Hepatocyte (in vitro differentiated cells): ENCODE data around the gene KANK2.

ENCODE experiments used
- CTCF ChIP-seq: fragments of 200-600 bp; sonication (generic); IDR thresholded peaks from 2 replicates; pipeline ENCODE4 v1.5.1; 2016; ENCODE audit warnings: antibody characterized with exemption, mild to moderate bottlenecking; ENCODE audit not compliant: poor library complexity
- EZH2 ChIP-seq: fragments of 200-600 bp; sonication (generic); IDR thresholded peaks from 2 replicates; pipeline ENCODE4 v1.6.1; 2016; ENCODE audit warnings: antibody characterized with exemption, mild to moderate bottlenecking, borderline replicate concordance
- EZH2phosphoT487 ChIP-seq: fragments of 200-600 bp; sonication (generic); IDR thresholded peaks from one replicate; pipeline ENCODE4 v1.6.1; 2018; ENCODE audit warnings: antibody characterized with exemption, mild to moderate bottlenecking, low read depth, moderate library complexity; ENCODE audit not compliant: unreplicated experiment, severe bottlenecking

- TF ChIP-seq CTCF (no peak), EZH2phosphoT487 (no peak), EZH2 (no peak)
Observed at GRCh38 chr19:11187441-11187840, 9.9 kb downstream of the KANK2 start.
